ENCODE measurements around the gene HERPUD1.
A peak's percentile ranks its signal among the peaks of the same experiment; 100 is the strongest.
"Not testable (repeated sequence)": the region's sequence is repeated elsewhere in the genome, so short reads cannot be mapped to it uniquely, and the experiment has no call there.

Gene HERPUD1

GRCh38 chr16:56931892-56932720 is at the start of gene HERPUD1:
Gene HERPUD1 (plus strand): TSS chr16:56932142. CDS start chr16:56932245, 103 bp downstream.
- Histone ChIP-seq H3K4me3 (peak within 1 kb of the TSS; percentile 83), H3K9ac (ENCODE audit: insufficient read length) (peak within 1 kb of the TSS; percentile 88), H3K36me3 (ENCODE audit: insufficient read depth, low read length) (peaks cover 23% of the 10 kb centered on the region), H3K9me3 (ENCODE audit: low read depth, low read length) (no peaks in the 10 kb centered on the region), H3K27ac (peak within 1 kb of the TSS; percentile 71)
- TF ChIP-seq FOXP2 (optimal IDR thresholded peaks at IDR 0.05; ENCODE audit: control extremely low read depth, extremely low read length, insufficient read depth) (no peak), POLR2AphosphoS5 (IDR thresholded peaks at IDR 0.05; ENCODE audit: borderline replicate concordance, low read depth, low read length) (peak; percentile 90)
- DNase-seq (ENCODE audit: low read depth, low spot score), result peak; percentile 34

GRCh38 chr16:56883586-56883985 is 48.4 kb upstream of the HERPUD1 start:
- Histone ChIP-seq H3K36me3 (ENCODE audit: insufficient read depth, low read length) (no peaks in the 10 kb centered on the region), H3K9ac (ENCODE audit: insufficient read length) (no peak overlapping the region), H3K9me3 (ENCODE audit: low read depth, low read length) (no peaks in the 10 kb centered on the region), H3K27ac (no peak overlapping the region), H3K4me3 (no peak overlapping the region)
- TF ChIP-seq FOXP2 (optimal IDR thresholded peaks at IDR 0.05; ENCODE audit: control extremely low read depth, extremely low read length, insufficient read depth) (no peak), POLR2AphosphoS5 (IDR thresholded peaks at IDR 0.05; ENCODE audit: borderline replicate concordance, low read depth, low read length) (no peak), EZH2 (IDR thresholded peaks at IDR 0.05) (no peak)
- DNase-seq (ENCODE audit: low read depth, low spot score), result no peak

- H3K36me3 ChIP-seq (ENCODE audit: insufficient read depth, low read length), result no peaks in the 10 kb centered on the region
- no peak for DNase-seq (ENCODE audit: low read depth, low spot score)
Observed at GRCh38 chr16:56884026-56884582, 47.8 kb upstream of the HERPUD1 start.

DNA sequence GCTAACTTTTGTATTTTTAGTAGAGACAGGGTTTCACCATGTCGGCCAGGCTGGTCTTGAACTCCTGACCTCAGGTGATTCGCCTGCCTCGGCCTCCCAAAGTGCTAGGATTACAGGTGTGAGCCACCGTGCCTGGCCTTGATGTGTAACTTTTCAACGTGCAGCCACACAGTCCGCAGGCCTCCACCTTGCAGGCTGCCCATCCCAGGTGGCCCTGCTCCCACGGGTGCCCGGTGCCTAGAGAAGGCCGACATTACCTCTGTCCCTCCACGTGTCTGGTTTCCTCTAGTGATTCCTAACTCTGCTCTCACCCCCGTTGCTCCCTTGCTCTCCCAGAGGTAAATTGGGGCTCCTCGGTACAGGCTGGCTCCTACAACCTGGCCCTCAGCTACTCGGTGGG is 47.0 kb upstream of the HERPUD1 start:
- not testable (repeated sequence) for H3K4me3 ChIP-seq, H3K27ac ChIP-seq

More at GRCh38 chr16:56884026-56884582, 47.8 kb upstream of the HERPUD1 start:
- Histone ChIP-seq H3K9ac (ENCODE audit: insufficient read length) (no peak overlapping the region), H3K9me3 (ENCODE audit: low read depth, low read length) (no peaks in the 10 kb centered on the region), H3K4me3 (no peak overlapping the region), H3K27ac (no peak overlapping the region)
- TF ChIP-seq POLR2AphosphoS5 (IDR thresholded peaks at IDR 0.05; ENCODE audit: borderline replicate concordance, low read depth, low read length) (no peak), FOXP2 (optimal IDR thresholded peaks at IDR 0.05; ENCODE audit: control extremely low read depth, extremely low read length, insufficient read depth) (no peak), EZH2 (IDR thresholded peaks at IDR 0.05) (no peak)

GRCh38 chr16:56885446-56886162 is 46.3 kb upstream of the HERPUD1 start:
- no peak for DNase-seq (ENCODE audit: low read depth, low spot score)
- Histone ChIP-seq H3K27ac (no peak overlapping the region), H3K9me3 (ENCODE audit: low read depth, low read length) (no peaks in the 10 kb centered on the region), H3K9ac (ENCODE audit: insufficient read length) (no peak overlapping the region), H3K36me3 (ENCODE audit: insufficient read depth, low read length) (no peaks in the 10 kb centered on the region), H3K4me3 (no peak overlapping the region)
- no peak for TF ChIP-seq FOXP2 (optimal IDR thresholded peaks at IDR 0.05; ENCODE audit: control extremely low read depth, extremely low read length, insufficient read depth)
- TF ChIP-seq EZH2 (IDR thresholded peaks at IDR 0.05), result no peak
- TF ChIP-seq POLR2AphosphoS5 (IDR thresholded peaks at IDR 0.05; ENCODE audit: borderline replicate concordance, low read depth, low read length), result no peak

More for the DNA sequence above, 47.0 kb upstream of the HERPUD1 start:
- H3K9ac ChIP-seq (ENCODE audit: insufficient read length); DNase-seq (ENCODE audit: low read depth, low spot score); H3K9me3 ChIP-seq (ENCODE audit: low read depth, low read length); H3K36me3 ChIP-seq (ENCODE audit: insufficient read depth, low read length): not testable (repeated sequence)

DNA sequence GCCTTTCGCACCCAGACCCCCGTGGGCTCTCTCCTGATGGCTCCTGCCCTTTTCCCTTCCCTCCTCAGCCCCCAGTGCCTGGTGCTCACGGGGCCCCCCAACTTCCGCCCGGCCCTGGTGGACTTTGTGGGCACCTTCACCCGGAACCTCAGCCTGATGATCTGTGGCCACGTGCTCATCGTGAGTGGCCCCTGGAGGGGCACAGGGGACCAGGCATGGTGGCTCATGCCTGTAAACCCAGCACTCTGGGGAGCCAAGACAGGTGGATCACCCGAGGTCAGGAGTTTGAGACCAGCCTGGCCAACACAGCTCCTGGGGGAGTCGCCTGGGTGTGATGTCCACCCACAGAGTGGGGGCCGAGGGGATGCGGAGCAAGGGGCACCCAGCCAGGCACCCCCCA is 45.6 kb upstream of the HERPUD1 start:
- no peak overlapping the region for H3K9ac ChIP-seq (ENCODE audit: insufficient read length)
- TF ChIP-seq EZH2 (IDR thresholded peaks at IDR 0.05) (no peak), FOXP2 (optimal IDR thresholded peaks at IDR 0.05; ENCODE audit: control extremely low read depth, extremely low read length, insufficient read depth) (no peak), POLR2AphosphoS5 (IDR thresholded peaks at IDR 0.05; ENCODE audit: borderline replicate concordance, low read depth, low read length) (no peak)
- H3K36me3 ChIP-seq (ENCODE audit: insufficient read depth, low read length), result no peaks in the 10 kb centered on the region
- H3K27ac ChIP-seq, result no peak overlapping the region
- no peaks in the 10 kb centered on the region for H3K9me3 ChIP-seq (ENCODE audit: low read depth, low read length)
- no peak overlapping the region for H3K4me3 ChIP-seq
- no peak for DNase-seq (ENCODE audit: low read depth, low spot score)

DNA sequence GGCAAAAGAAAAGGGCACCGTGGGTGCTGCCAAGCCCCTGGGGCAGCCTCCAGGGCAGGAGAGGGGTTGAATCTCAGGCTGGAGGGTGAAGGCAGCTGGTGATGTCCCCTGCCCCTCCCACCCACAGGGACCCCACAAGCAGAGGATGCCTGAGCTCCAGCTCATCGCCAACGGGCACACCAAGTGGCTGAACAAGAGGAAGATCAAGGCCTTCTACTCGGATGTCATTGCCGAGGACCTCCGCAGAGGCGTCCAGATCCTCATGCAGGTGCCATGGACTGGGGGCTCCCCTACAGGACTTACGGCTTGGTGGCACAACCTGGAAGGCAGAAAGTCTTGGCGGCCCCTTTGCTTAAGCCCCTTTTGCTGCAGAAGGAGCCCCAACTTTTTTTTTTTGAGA is 45.1 kb upstream of the HERPUD1 start:
- no peaks in the 10 kb centered on the region for H3K36me3 ChIP-seq (ENCODE audit: insufficient read depth, low read length)
- no peak for DNase-seq (ENCODE audit: low read depth, low spot score)
- TF ChIP-seq POLR2AphosphoS5 (IDR thresholded peaks at IDR 0.05; ENCODE audit: borderline replicate concordance, low read depth, low read length), result no peak
- no peak for TF ChIP-seq EZH2 (IDR thresholded peaks at IDR 0.05)
- TF ChIP-seq FOXP2 (optimal IDR thresholded peaks at IDR 0.05; ENCODE audit: control extremely low read depth, extremely low read length, insufficient read depth), result no peak
- H3K4me3 ChIP-seq, result no peak overlapping the region
- H3K9me3 ChIP-seq (ENCODE audit: low read depth, low read length), result no peaks in the 10 kb centered on the region
- no peak overlapping the region for H3K9ac ChIP-seq (ENCODE audit: insufficient read length)
- no peak overlapping the region for H3K27ac ChIP-seq

GRCh38 chr16:56888806-56889205 is 43.1 kb upstream of the HERPUD1 start:
- no peak for DNase-seq (ENCODE audit: low read depth, low spot score)
- TF ChIP-seq FOXP2 (optimal IDR thresholded peaks at IDR 0.05; ENCODE audit: control extremely low read depth, extremely low read length, insufficient read depth), result no peak
- no peak for TF ChIP-seq EZH2 (IDR thresholded peaks at IDR 0.05)
- no peak for TF ChIP-seq POLR2AphosphoS5 (IDR thresholded peaks at IDR 0.05; ENCODE audit: borderline replicate concordance, low read depth, low read length)
- Histone ChIP-seq H3K9ac (ENCODE audit: insufficient read length) (no peak overlapping the region), H3K4me3 (no peak overlapping the region), H3K9me3 (ENCODE audit: low read depth, low read length) (no peaks in the 10 kb centered on the region), H3K36me3 (ENCODE audit: insufficient read depth, low read length) (no peaks in the 10 kb centered on the region), H3K27ac (no peak overlapping the region)

All from SK-N-MC (cell line).